Panc1 (cell line): ENCODE data around the gene LEAP2. TPM values are rescaled to one million over a fixed set of nuclear protein-coding genes. Genes with fewer than 3 reads are reported as not detected.

Source experiments
- ATAC-seq: fragments of 200-7000 bp; cut with Tn5 transposase; 2 replicates; pipeline ENCODE4 v1.9.1; 2020; ENCODE audit warnings: mild to moderate bottlenecking, moderate library complexity
- BruUV-seq: library from RNA; stranded (reverse); fragments of 400-500 nt; replicated peaks from 2 replicates; lab custom pipeline; 2021; lab: Mats Ljungman, UMichigan
- CTCF ChIA-PET: fragments of 300-600 bp; sonication (Branson Sonifier 250); formaldehyde crosslinking; loops from one replicate; lab custom pipeline; 2022; ENCODE audit warnings: antibody characterized with exemption; lab: Charles Lee
- POLR2A ChIA-PET: fragments of 300-600 bp; sonication (Branson Sonifier 250); formaldehyde crosslinking; loops from one replicate; lab custom pipeline; 2022; ENCODE audit warnings: antibody characterized with exemption; lab: Charles Lee
- DNase-seq: peaks from one replicate; pipeline ENCODE4 v3.0.0-alpha.2; 2010; ENCODE audit warnings: low read depth, low spot score
- H3K27ac ChIP-seq: 2 replicates; pipeline ENCODE4 v1.5.1; 2011; ENCODE audit warnings: mild to moderate bottlenecking, low read length, inconsistent platforms
- H3K27me3 ChIP-seq: fragments of 200-500 bp; sonication (Bioruptor generic); 2 replicates; pipeline ENCODE4 v1.6.0; 2014; ENCODE audit warnings: low read length, inconsistent platforms; ENCODE audit not compliant: control insufficient read depth, insufficient read depth
- H3K36me3 ChIP-seq: fragments of 200-500 bp; sonication (Bioruptor generic); 2 replicates; pipeline ENCODE4 v1.5.1; 2014; ENCODE audit warnings: inconsistent platforms, mild to moderate bottlenecking, low read length, moderate library complexity; ENCODE audit not compliant: control insufficient read depth, insufficient read depth
- H3K4me1 ChIP-seq: 2 replicates; pipeline ENCODE4 v1.5.1; 2011; ENCODE audit warnings: inconsistent platforms, mild to moderate bottlenecking, low read length, moderate library complexity; ENCODE audit not compliant: control insufficient read depth, insufficient read depth
- H3K4me3 ChIP-seq, 2 experiments: 2 replicates each; pipeline ENCODE4 v1.5.1; 2011 to 2012; ENCODE audit warnings: low read depth in 2 of 2, low read length in 2 of 2, mild to moderate bottlenecking in 2 of 2, inconsistent platforms in 1 of 2, moderate library complexity in 1 of 2
- H3K9me3 ChIP-seq: fragments of 200-500 bp; sonication (Bioruptor generic); 2 replicates; pipeline ENCODE4 v1.5.1; 2014; ENCODE audit warnings: low read depth, mild to moderate bottlenecking, inconsistent platforms, low read length, moderate library complexity; ENCODE audit not compliant: control insufficient read depth, insufficient read depth
- CTCF ChIP-seq: fragments of 450-650 bp; IDR thresholded peaks from 2 replicates; pipeline ENCODE4 v1.5.1; 2017; ENCODE audit warnings: mild to moderate bottlenecking
- POLR2AphosphoS5 ChIP-seq: IDR thresholded peaks from 2 replicates; pipeline ENCODE4 v1.6.1; 2012; ENCODE audit warnings: mild to moderate bottlenecking, low read depth, low read length, moderate library complexity
- REST ChIP-seq, 2 experiments: IDR thresholded peaks; 2 replicates each; pipeline ENCODE4 v1.6.1; 2011 to 2012; ENCODE audit warnings: low read depth in 2 of 2, control low read depth in 1 of 2, low read length in 1 of 2, mild to moderate bottlenecking in 1 of 2, moderate library complexity in 1 of 2; ENCODE audit not compliant: insufficient read depth in 1 of 2
- SIN3A ChIP-seq: IDR thresholded peaks from 2 replicates; pipeline ENCODE4 v1.6.1; 2012; ENCODE audit warnings: low read depth, mild to moderate bottlenecking, low read length, moderate library complexity, borderline replicate concordance; ENCODE audit not compliant: insufficient read depth
- TCF7L2 ChIP-seq: IDR thresholded peaks from 2 replicates; pipeline ENCODE4 v1.6.1; 2011; ENCODE audit warnings: mild to moderate bottlenecking, low read depth, low read length, inconsistent platforms
- in situ Hi-C: cut with HindIII; loops from 2 replicates; pipeline ENCODE4 v1.10.0; 2016; ENCODE audit warnings: low sequenced_read_pairs, low pct_unique_long_range_greater_than_20kb
- intact Hi-C: fragments of 100-400 bp; cut with micrococcal nuclease; formaldehyde crosslinking; loops from one replicate; pipeline ENCODE4 v1.10.0; 2022; ENCODE audit not compliant: unreplicated experiment
- total RNA-seq: library from RNA; stranded (reverse); gene quantifications from one replicate; pipeline ENCODE4 v1.2.1, GENCODE V29; 2021; ENCODE audit not compliant: unreplicated experiment

LEAP2 gene
- total RNA-seq, 1 experiment from 2014 or later = 1.4 TPM

- TF ChIP-seq CTCF (no peak), REST (IDR thresholded peaks at IDR 0.05; ENCODE audit: insufficient read depth in 1 of 2, low read depth in 2 of 2, low read length in 1 of 2) (no peak), POLR2AphosphoS5 (no peak), SIN3A (no peak), TCF7L2 (no peak)
- no peak for ATAC-seq
Measured at GRCh38 chr5:132840313-132840712, 33.2 kb upstream of the LEAP2 start.

GRCh38 chr5:132840896-132841295, 32.6 kb upstream of the LEAP2 start:
- H3K4me1 ChIP-seq = no peaks in the 10 kb centered on the region
- DNase-seq (no peak), ATAC-seq (no peak)
- ChIA-PET CTCF (interaction anchor here (0.6 kb wide), 1 partner anchor 18 kb away, joined by 9 read pairs; no protein-coding TSS in a partner anchor), POLR2A (interaction anchor here (0.7 kb wide), 1 partner anchor 314 kb away, joined by 5 read pairs; no protein-coding TSS in a partner anchor)
- BruUV-seq = no TSS peak
- H3K36me3 ChIP-seq = no peaks in the 10 kb centered on the region
- intact Hi-C loops (no loop called here), in situ Hi-C loops (no loop called here)
- no peaks in the 10 kb centered on the region for H3K27me3 ChIP-seq
- H3K27ac ChIP-seq = no peak overlapping the region
- H3K9me3 ChIP-seq = no peaks in the 10 kb centered on the region
- TF ChIP-seq REST (IDR thresholded peaks at IDR 0.05; ENCODE audit: insufficient read depth in 1 of 2, low read depth in 2 of 2, low read length in 1 of 2) (no peak), CTCF (no peak), TCF7L2 (no peak), SIN3A (no peak), POLR2AphosphoS5 (no peak)
- no peak overlapping the region for H3K4me3 ChIP-seq

More at GRCh38 chr5:132840313-132840712, 33.2 kb upstream of the LEAP2 start:
- Histone ChIP-seq H3K4me3 (no peak overlapping the region), H3K4me1 (no peaks in the 10 kb centered on the region), H3K27me3 (no peaks in the 10 kb centered on the region), H3K27ac (no peak overlapping the region), H3K36me3 (no peaks in the 10 kb centered on the region), H3K9me3 (no peaks in the 10 kb centered on the region)
- in situ Hi-C loops (no loop called here), intact Hi-C loops (no loop called here)
- BruUV-seq = no TSS peak
- no peak for DNase-seq
- CTCF ChIA-PET = no interaction called here
- POLR2A ChIA-PET = no interaction called here
